ENCODE results near the gene TRPM3. TPM values are rescaled to one million over a fixed set of nuclear protein-coding genes. Genes with fewer than 3 reads are reported as not detected.

Gene TRPM3
- total RNA-seq: 1 to 10 TPM in 1 of 4 donors, under 1 TPM in 3; 0.11 to 1.3 (median 0.21) TPM

- no peak within 1 kb of the TSS for H3K4me3 ChIP-seq
- no peak for DNase-seq (ENCODE audit: low spot score in 2 of 2)
- H3K9me3 ChIP-seq: no peaks in the 10 kb centered on the region
- no peaks in the 10 kb centered on the region for H3K4me1 ChIP-seq
- TF ChIP-seq CTCF (IDR thresholded peaks at IDR 0.05) (no peak), POLR2A (IDR thresholded peaks at IDR 0.05) (no peak), EP300 (IDR thresholded peaks at IDR 0.05) (no peak), POLR2AphosphoS5 (IDR thresholded peaks at IDR 0.05) (no peak)
- peaks cover 20% of the 10 kb centered on the region for H3K27me3 ChIP-seq
- no peaks in the 10 kb centered on the region for H3K36me3 ChIP-seq
- WGBS: 4% methylated on average over 19 of the region's 19 CpGs
- H3K27ac ChIP-seq: no peak within 1 kb of the TSS
Measured at GRCh38 chr9:71121275-71122021, at the start of gene TRPM3. TRPM3 (minus strand) TSS chr9:71121621; CDS start chr9:71121354, 267 bp downstream.

- no peak for DNase-seq (ENCODE audit: low spot score in 2 of 2)
- H3K27me3 ChIP-seq: no peaks in the 10 kb centered on the region
- H3K9me3 ChIP-seq: no peaks in the 10 kb centered on the region
- H3K27ac ChIP-seq: no peak overlapping the region
- no peak overlapping the region for H3K4me3 ChIP-seq
- TF ChIP-seq POLR2AphosphoS5 (IDR thresholded peaks at IDR 0.05): no peak
- no peak for TF ChIP-seq POLR2A (IDR thresholded peaks at IDR 0.05)
- no peak for TF ChIP-seq EP300 (IDR thresholded peaks at IDR 0.05)
- no peak for TF ChIP-seq CTCF (IDR thresholded peaks at IDR 0.05)
- no peaks in the 10 kb centered on the region for H3K4me1 ChIP-seq
- no peaks in the 10 kb centered on the region for H3K36me3 ChIP-seq
Measured at GRCh38 chr9:71168418-71168817, 47.0 kb upstream of the TRPM3 start.

GRCh38 chr9:71162126-71162525, 40.7 kb upstream of the TRPM3 start:
- 71% methylated on average over 2 of the region's 2 CpGs for WGBS
- Histone ChIP-seq H3K36me3 (no peaks in the 10 kb centered on the region), H3K4me1 (no peaks in the 10 kb centered on the region), H3K4me3 (no peak overlapping the region), H3K27me3 (no peaks in the 10 kb centered on the region), H3K9me3 (no peaks in the 10 kb centered on the region), H3K27ac (no peak overlapping the region)
- TF ChIP-seq POLR2AphosphoS5 (IDR thresholded peaks at IDR 0.05): no peak
- no peak for DNase-seq (ENCODE audit: low spot score in 2 of 2)

GRCh38 chr9:71157731-71158130, 36.3 kb upstream of the TRPM3 start:
- TF ChIP-seq CTCF (IDR thresholded peaks at IDR 0.05) (no peak), POLR2A (IDR thresholded peaks at IDR 0.05) (no peak), EP300 (IDR thresholded peaks at IDR 0.05) (no peak), POLR2AphosphoS5 (IDR thresholded peaks at IDR 0.05) (no peak)
- Histone ChIP-seq H3K27me3 (no peaks in the 10 kb centered on the region), H3K36me3 (no peaks in the 10 kb centered on the region), H3K27ac (no peak overlapping the region), H3K9me3 (no peaks in the 10 kb centered on the region), H3K4me1 (no peaks in the 10 kb centered on the region), H3K4me3 (no peak overlapping the region)
- WGBS: 73% methylated on average over 1 of the region's 1 CpG
- no peak for DNase-seq (ENCODE audit: low spot score in 2 of 2)

GRCh38 chr9:71147368-71147767, 25.9 kb upstream of the TRPM3 start:
- WGBS: 41% methylated on average over 2 of the region's 2 CpGs
- TF ChIP-seq POLR2A (IDR thresholded peaks at IDR 0.05) (no peak), EP300 (IDR thresholded peaks at IDR 0.05) (no peak), POLR2AphosphoS5 (IDR thresholded peaks at IDR 0.05) (no peak), CTCF (IDR thresholded peaks at IDR 0.05) (no peak)
- Histone ChIP-seq H3K36me3 (no peaks in the 10 kb centered on the region), H3K4me1 (no peaks in the 10 kb centered on the region), H3K9me3 (no peaks in the 10 kb centered on the region), H3K27me3 (no peaks in the 10 kb centered on the region), H3K27ac (no peak overlapping the region), H3K4me3 (no peak overlapping the region)
- no peak for DNase-seq (ENCODE audit: low spot score in 2 of 2)
